Esophagus muscularis mucosa (tissue), 3 donors: ENCODE results near the gene ATP2B1.

ENCODE experiments used
- CTCF ChIP-seq, 3 experiments: fragments of 200-600 bp in 2 of 3; fragments of 450-650 bp in 1 of 3; sonication (generic) in 2 of 3; IDR thresholded peaks; one replicate each; pipeline ENCODE4 v1.5.1; 2017 to 2019; ENCODE audit warnings: antibody characterized with exemption in 3 of 3, mild to moderate bottlenecking in 2 of 3, moderate library complexity in 1 of 3
- POLR2A ChIP-seq: fragments of 450-650 bp; IDR thresholded peaks from one replicate; pipeline ENCODE4 v1.6.1; 2017; ENCODE audit warnings: antibody characterized with exemption, moderate library complexity, mild to moderate bottlenecking, low read depth
- POLR2AphosphoS5 ChIP-seq, 2 donors: sonication (generic); formaldehyde crosslinking; IDR thresholded peaks; one replicate each; pipeline ENCODE4 v1.6.1; 2017; ENCODE audit warnings: antibody characterized with exemption in 2 of 2

GRCh38 chr12:89665556-89665955 is 43.1 kb downstream of the ATP2B1 start:
- no peak for TF ChIP-seq CTCF (IDR thresholded peaks at IDR 0.05)
- TF ChIP-seq POLR2A: no peak
- no peak for TF ChIP-seq POLR2AphosphoS5 (IDR thresholded peaks at IDR 0.05)
